KG1 (cell line): ENCODE data around the gene STX8.
"Not testable (repeated sequence)": the region's sequence is repeated elsewhere in the genome, so short reads cannot be mapped to it uniquely, and the experiment has no call there.

Experiments used
- DNase-seq: peaks from one replicate; lab custom pipeline; 2025; lab: John Stamatoyannopoulos, UW

The STX8 gene

GRCh38 chr17:9261081-9262012, 314.3 kb downstream of the STX8 start:
- no peak for DNase-seq

- no peak for DNase-seq
These were observed 316.2 kb downstream of the STX8 start for GRCh38 chr17:9259419-9259818.

GRCh38 chr17:9258115-9259015, 317.3 kb downstream of the STX8 start:
- no peak for DNase-seq

- DNase-seq, result not testable (repeated sequence)
These were observed 318.0 kb downstream of the STX8 start for GRCh38 chr17:9257630-9257965.

GRCh38 chr17:9256751-9257629, 318.6 kb downstream of the STX8 start:
- DNase-seq, result peak; percentile 15

GRCh38 chr17:9256361-9256750, 319.3 kb downstream of the STX8 start:
- no peak for DNase-seq

GRCh38 chr17:9255833-9256232, 319.8 kb downstream of the STX8 start:
- no peak for DNase-seq

- DNase-seq, result no peak
These were observed 320.8 kb downstream of the STX8 start for GRCh38 chr17:9254841-9255240.

- no peak for DNase-seq
These were observed 322.3 kb downstream of the STX8 start for GRCh38 chr17:9253308-9253707.

- no peak for DNase-seq
These were observed 324.3 kb downstream of the STX8 start for GRCh38 chr17:9251273-9251672.

GRCh38 chr17:9249245-9249953, 326.2 kb downstream of the STX8 start:
- no peak for DNase-seq

GRCh38 chr17:9247401-9247938, 328.1 kb downstream of the STX8 start:
- DNase-seq, result no peak

GRCh38 chr17:9244066-9245052, 331.3 kb downstream of the STX8 start:
- DNase-seq, result no peak

GRCh38 chr17:9242983-9243382, 332.6 kb downstream of the STX8 start:
- DNase-seq, result no peak

GRCh38 chr17:9242497-9242881, 333.1 kb downstream of the STX8 start:
- no peak for DNase-seq

GRCh38 chr17:9241774-9242496, 333.7 kb downstream of the STX8 start:
- no peak for DNase-seq

- no peak for DNase-seq
These were observed 334.3 kb downstream of the STX8 start for GRCh38 chr17:9241371-9241712.

GRCh38 chr17:9240659-9241370, 334.8 kb downstream of the STX8 start:
- no peak for DNase-seq
